ENCODE measurements around the gene MRRF. TPM values are rescaled to one million over a fixed set of nuclear protein-coding genes. Genes with fewer than 3 reads are reported as not detected.

MRRF gene
- total and polyA plus RNA-seq, 2 donors (not counting 1 experiment from before 2014, with no cell fraction given), result 36.8 to 37.3 TPM

GRCh38 chr9:122309861-122310260 is 45.2 kb downstream of the MRRF start:
- no peaks in the 10 kb centered on the region for H3K79me2 ChIP-seq (ENCODE audit: control insufficient read depth, insufficient read depth, low read length)
- TF ChIP-seq, protein P1, sequence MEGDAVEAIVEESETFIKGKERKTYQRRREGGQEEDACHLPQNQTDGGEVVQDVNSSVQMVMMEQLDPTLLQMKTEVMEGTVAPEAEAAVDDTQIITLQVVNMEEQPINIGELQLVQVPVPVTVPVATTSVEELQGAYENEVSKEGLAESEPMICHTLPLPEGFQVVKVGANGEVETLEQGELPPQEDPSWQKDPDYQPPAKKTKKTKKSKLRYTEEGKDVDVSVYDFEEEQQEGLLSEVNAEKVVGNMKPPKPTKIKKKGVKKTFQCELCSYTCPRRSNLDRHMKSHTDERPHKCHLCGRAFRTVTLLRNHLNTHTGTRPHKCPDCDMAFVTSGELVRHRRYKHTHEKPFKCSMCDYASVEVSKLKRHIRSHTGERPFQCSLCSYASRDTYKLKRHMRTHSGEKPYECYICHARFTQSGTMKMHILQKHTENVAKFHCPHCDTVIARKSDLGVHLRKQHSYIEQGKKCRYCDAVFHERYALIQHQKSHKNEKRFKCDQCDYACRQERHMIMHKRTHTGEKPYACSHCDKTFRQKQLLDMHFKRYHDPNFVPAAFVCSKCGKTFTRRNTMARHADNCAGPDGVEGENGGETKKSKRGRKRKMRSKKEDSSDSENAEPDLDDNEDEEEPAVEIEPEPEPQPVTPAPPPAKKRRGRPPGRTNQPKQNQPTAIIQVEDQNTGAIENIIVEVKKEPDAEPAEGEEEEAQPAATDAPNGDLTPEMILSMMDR (conservative IDR thresholded peaks at IDR 0.05 in 1 of 2, IDR thresholded peaks at IDR 0.05 in 1 of 2; ENCODE audit: low read depth in 1 of 2, low read length in 2 of 2), result no peak
- TF ChIP-seq EZH2 (IDR thresholded peaks at IDR 0.05; ENCODE audit: low read length, missing control alignments), result no peak
- H2AFZ ChIP-seq (ENCODE audit: low read length), result no peak overlapping the region
- H3K9ac ChIP-seq (ENCODE audit: insufficient read depth, low read length), result no peak overlapping the region
- no peak overlapping the region for H3K4me2 ChIP-seq (ENCODE audit: extremely low read depth, insufficient read depth, low read length)
- no peak overlapping the region for H3K4me3 ChIP-seq (replicated peaks in 1 of 4; ENCODE audit: control extremely low read depth in 1 of 4, insufficient read depth in 1 of 4, low read depth in 3 of 4, low read length in 4 of 4)
- H3K27me3 ChIP-seq (ENCODE audit: control insufficient read depth, insufficient read depth, low read length), result no peaks in the 10 kb centered on the region
- DNase-seq (ENCODE audit: low read depth in 2 of 2), result peak in 1 of 2 donors; percentile 7
- no peaks in the 10 kb centered on the region for H4K20me1 ChIP-seq (ENCODE audit: control insufficient read depth, extremely low read depth, insufficient read depth, low read length)
- H3K9me3 ChIP-seq (ENCODE audit: control insufficient read depth, insufficient read depth, low read depth, low read length), result no peaks in the 10 kb centered on the region
- no peaks in the 10 kb centered on the region for H3K4me1 ChIP-seq (ENCODE audit: control insufficient read depth, extremely low read depth, insufficient read depth, low read length)
- peaks cover 4% of the 10 kb centered on the region for H3K36me3 ChIP-seq (ENCODE audit: control insufficient read depth, insufficient read depth, low read length)
- no peak overlapping the region for H3K27ac ChIP-seq (ENCODE audit: insufficient read depth, low read length)

GRCh38 chr9:122314165-122314564 is 49.5 kb downstream of the MRRF start:
- Histone ChIP-seq H3K4me1 (ENCODE audit: control insufficient read depth, extremely low read depth, insufficient read depth, low read length) (no peaks in the 10 kb centered on the region), H4K20me1 (ENCODE audit: control insufficient read depth, extremely low read depth, insufficient read depth, low read length) (no peaks in the 10 kb centered on the region), H3K9ac (ENCODE audit: insufficient read depth, low read length) (no peak overlapping the region), H3K27ac (ENCODE audit: insufficient read depth, low read length) (no peak overlapping the region), H3K79me2 (ENCODE audit: control insufficient read depth, insufficient read depth, low read length) (no peaks in the 10 kb centered on the region), H3K27me3 (ENCODE audit: control insufficient read depth, insufficient read depth, low read length) (no peaks in the 10 kb centered on the region), H3K9me3 (ENCODE audit: control insufficient read depth, insufficient read depth, low read depth, low read length) (no peaks in the 10 kb centered on the region), H2AFZ (ENCODE audit: low read length) (no peak overlapping the region), H3K36me3 (ENCODE audit: control insufficient read depth, insufficient read depth, low read length) (peaks cover 1% of the 10 kb centered on the region), H3K4me2 (ENCODE audit: extremely low read depth, insufficient read depth, low read length) (no peak overlapping the region), H3K4me3 (replicated peaks in 1 of 4; ENCODE audit: control extremely low read depth in 1 of 4, insufficient read depth in 1 of 4, low read depth in 3 of 4, low read length in 4 of 4) (no peak overlapping the region)
- DNase-seq (ENCODE audit: low read depth in 2 of 2), result no peak
- TF ChIP-seq, protein P1 (conservative IDR thresholded peaks at IDR 0.05 in 1 of 2, IDR thresholded peaks at IDR 0.05 in 1 of 2; ENCODE audit: low read depth in 1 of 2, low read length in 2 of 2), result no peak
- TF ChIP-seq EZH2 (IDR thresholded peaks at IDR 0.05; ENCODE audit: low read length, missing control alignments), result no peak

GRCh38 chr9:122315534-122315933 is 50.9 kb downstream of the MRRF start:
- H2AFZ ChIP-seq (ENCODE audit: low read length), result no peak overlapping the region
- no peaks in the 10 kb centered on the region for H3K79me2 ChIP-seq (ENCODE audit: control insufficient read depth, insufficient read depth, low read length)
- TF ChIP-seq, protein P1 (conservative IDR thresholded peaks at IDR 0.05 in 1 of 2, IDR thresholded peaks at IDR 0.05 in 1 of 2; ENCODE audit: low read depth in 1 of 2, low read length in 2 of 2), result no peak
- H3K27me3 ChIP-seq (ENCODE audit: control insufficient read depth, insufficient read depth, low read length), result no peaks in the 10 kb centered on the region
- H3K4me1 ChIP-seq (ENCODE audit: control insufficient read depth, extremely low read depth, insufficient read depth, low read length), result no peaks in the 10 kb centered on the region
- peaks cover 1% of the 10 kb centered on the region for H3K36me3 ChIP-seq (ENCODE audit: control insufficient read depth, insufficient read depth, low read length)
- DNase-seq (ENCODE audit: low read depth in 2 of 2), result no peak
- no peak overlapping the region for H3K27ac ChIP-seq (ENCODE audit: insufficient read depth, low read length)
- no peak overlapping the region for H3K9ac ChIP-seq (ENCODE audit: insufficient read depth, low read length)
- H3K4me3 ChIP-seq (replicated peaks in 1 of 4; ENCODE audit: control extremely low read depth in 1 of 4, insufficient read depth in 1 of 4, low read depth in 3 of 4, low read length in 4 of 4), result no peak overlapping the region
- no peak overlapping the region for H3K4me2 ChIP-seq (ENCODE audit: extremely low read depth, insufficient read depth, low read length)
- no peaks in the 10 kb centered on the region for H4K20me1 ChIP-seq (ENCODE audit: control insufficient read depth, extremely low read depth, insufficient read depth, low read length)
- no peaks in the 10 kb centered on the region for H3K9me3 ChIP-seq (ENCODE audit: control insufficient read depth, insufficient read depth, low read depth, low read length)

Data from fibroblast of lung (primary cell).